ENCODE results near the gene CADM1. TPM values are rescaled to one million over a fixed set of nuclear protein-coding genes. Genes with fewer than 3 reads are reported as not detected.

The CADM1 gene
- total and polyA plus RNA-seq, 9 donors, result 6.6 to 61.2 (median 17.2) TPM

- intact Hi-C loops (cut with DNase I), result loop anchor here in 1 of 4 donors (5.0 kb wide), 1 partner anchor 179 kb away; no protein-coding TSS in a partner anchor
- H3K4me1 ChIP-seq (ENCODE audit: insufficient read depth), result no peaks in the 10 kb centered on the region
These were observed 107.7 kb downstream of the CADM1 start for GRCh38 chr11:115396533-115396932.

GRCh38 chr11:115393950-115394349 is 110.3 kb downstream of the CADM1 start:
- Histone ChIP-seq H3K27me3 (no peaks in the 10 kb centered on the region), H3K4me1 (ENCODE audit: insufficient read depth) (no peaks in the 10 kb centered on the region), H3K9me3 (no peaks in the 10 kb centered on the region), H3K36me3 (no peaks in the 10 kb centered on the region), H3K27ac (no peak overlapping the region), H3K4me3 (no peak overlapping the region)
- no peak for TF ChIP-seq EP300 (IDR thresholded peaks at IDR 0.05)
- no peak for TF ChIP-seq POLR2A (IDR thresholded peaks at IDR 0.05)
- no peak for TF ChIP-seq CTCF (IDR thresholded peaks at IDR 0.05)
- intact Hi-C loops (cut with DNase I), result no loop called here
- no peak for DNase-seq

More at GRCh38 chr11:115396533-115396932, 107.7 kb downstream of the CADM1 start:
- no peak overlapping the region for H3K27ac ChIP-seq
- no peaks in the 10 kb centered on the region for H3K36me3 ChIP-seq
- 58 to 93% (median 91%) methylated on average over 1 of the region's 1 CpG for WGBS, 3 donors
- H3K9me3 ChIP-seq, result no peaks in the 10 kb centered on the region
- no peaks in the 10 kb centered on the region for H3K27me3 ChIP-seq
- no peak overlapping the region for H3K4me3 ChIP-seq
- DNase-seq, result no peak
- no peak for TF ChIP-seq EP300 (IDR thresholded peaks at IDR 0.05)
- TF ChIP-seq POLR2A (IDR thresholded peaks at IDR 0.05), result no peak
- no peak for TF ChIP-seq CTCF (IDR thresholded peaks at IDR 0.05)

GRCh38 chr11:115391598-115391997 is 112.6 kb downstream of the CADM1 start:
- TF ChIP-seq EP300 (IDR thresholded peaks at IDR 0.05) (no peak), POLR2A (IDR thresholded peaks at IDR 0.05) (no peak), CTCF (IDR thresholded peaks at IDR 0.05) (no peak)
- Histone ChIP-seq H3K9me3 (no peaks in the 10 kb centered on the region), H3K4me3 (no peak overlapping the region), H3K27ac (no peak overlapping the region), H3K4me1 (ENCODE audit: insufficient read depth) (no peaks in the 10 kb centered on the region), H3K36me3 (no peaks in the 10 kb centered on the region), H3K27me3 (no peaks in the 10 kb centered on the region)
- intact Hi-C loops (cut with DNase I), result no loop called here
- no peak for DNase-seq
- 45 to 57% (median 50%) methylated on average over 1 of the region's 1 CpG for WGBS, 3 donors

- Histone ChIP-seq H3K27me3 (no peaks in the 10 kb centered on the region), H3K4me3 (no peak overlapping the region), H3K9me3 (no peaks in the 10 kb centered on the region), H3K27ac (no peak overlapping the region), H3K36me3 (no peaks in the 10 kb centered on the region), H3K4me1 (ENCODE audit: insufficient read depth) (no peaks in the 10 kb centered on the region)
- no peak for DNase-seq
- intact Hi-C loops (cut with DNase I), result no loop called here
- no peak for TF ChIP-seq EP300 (IDR thresholded peaks at IDR 0.05)
- no peak for TF ChIP-seq CTCF (IDR thresholded peaks at IDR 0.05)
- TF ChIP-seq POLR2A (IDR thresholded peaks at IDR 0.05), result no peak
- 52 to 63% (median 53%) methylated on average over 3 of the region's 3 CpGs for WGBS, 3 donors
These were observed 113.1 kb downstream of the CADM1 start for GRCh38 chr11:115391160-115391559.
